CD8-positive, alpha-beta memory T cell (primary cell): ENCODE data around the gene GSTT2B. TPM values are rescaled to one million over a fixed set of nuclear protein-coding genes. Genes with fewer than 3 reads are reported as not detected.
"Not testable (repeated sequence)": the region's sequence is repeated elsewhere in the genome, so short reads cannot be mapped to it uniquely, and the experiment has no call there.

Experiments
- CTCF ChIA-PET: fragments of 350-600 bp; sonication (Branson Sonifier 250); formaldehyde crosslinking; loops from one replicate; lab custom pipeline; 2021; ENCODE audit warnings: antibody characterized with exemption; lab: Charles Lee
- POLR2A ChIA-PET: fragments of 350-600 bp; sonication (Branson Sonifier 250); formaldehyde crosslinking; loops from one replicate; lab custom pipeline; 2021; ENCODE audit warnings: antibody characterized with exemption; lab: Charles Lee
- DNase-seq, 5 donors: peaks; one replicate each; pipeline versions ENCODE4 v3.0.0 to v3.0.0-alpha.2; 2020 to 2022; ENCODE audit warnings: mixed read lengths in 1 of 5
- H3K27ac ChIP-seq: one replicate; pipeline ENCODE4 v1.7.0; 2013; ENCODE audit warnings: low read depth, mild to moderate bottlenecking, low read length, moderate library complexity
- H3K27me3 ChIP-seq: 2 replicates; pipeline ENCODE4 v1.7.0; 2013; ENCODE audit warnings: low read length, mild to moderate bottlenecking; ENCODE audit not compliant: insufficient read depth, poor library complexity, severe bottlenecking
- H3K36me3 ChIP-seq: 2 replicates; pipeline ENCODE4 v1.7.0; 2013; ENCODE audit warnings: mild to moderate bottlenecking, low read length, moderate library complexity; ENCODE audit not compliant: insufficient read depth
- H3K4me1 ChIP-seq: 2 replicates; pipeline ENCODE4 v1.7.0; 2013; ENCODE audit warnings: mild to moderate bottlenecking, low read length, moderate library complexity; ENCODE audit not compliant: insufficient read depth
- H3K4me3 ChIP-seq: 2 replicates; pipeline ENCODE4 v1.7.0; 2013; ENCODE audit warnings: mild to moderate bottlenecking, low read length
- H3K9me3 ChIP-seq: 2 replicates; pipeline ENCODE4 v1.7.0; 2013; ENCODE audit warnings: mild to moderate bottlenecking, low read length
- H3K27ac Mint-ChIP-seq, 8 donors: one replicate each; pipeline ENCODE4 v1.8.0; 2020 to 2021; ENCODE audit warnings: mixed read lengths in 8 of 8, mild to moderate bottlenecking in 6 of 8, inconsistent platforms in 3 of 8, moderate library complexity in 3 of 8
- H3K27me3 Mint-ChIP-seq, 2 donors: one replicate each; pipeline ENCODE4 v1.8.0; 2020 to 2021; ENCODE audit warnings: mixed read lengths in 2 of 2, mild to moderate bottlenecking in 1 of 2, moderate library complexity in 1 of 2
- H3K36me3 Mint-ChIP-seq, 3 donors: one replicate each; pipeline ENCODE4 v1.8.0; 2020 to 2021; ENCODE audit warnings: mixed read lengths in 3 of 3, inconsistent platforms in 1 of 3, mild to moderate bottlenecking in 1 of 3
- H3K4me1 Mint-ChIP-seq, 3 donors: one replicate each; pipeline ENCODE4 v1.8.0; 2020 to 2021; ENCODE audit warnings: mixed read lengths in 3 of 3, inconsistent platforms in 1 of 3, mild to moderate bottlenecking in 1 of 3
- H3K4me3 Mint-ChIP-seq, 7 donors: one replicate each; pipeline ENCODE4 v1.8.0; 2020 to 2021; ENCODE audit warnings: mixed read lengths in 7 of 7, mild to moderate bottlenecking in 6 of 7, moderate library complexity in 4 of 7, inconsistent platforms in 2 of 7
- H3K9me3 Mint-ChIP-seq, 5 donors: one replicate each; pipeline ENCODE4 v1.8.0; 2020 to 2022; ENCODE audit warnings: mixed read lengths in 5 of 5, mild to moderate bottlenecking in 3 of 5, moderate library complexity in 2 of 5, inconsistent platforms in 1 of 5
- polyA plus RNA-seq: library from polyadenylated mRNA; unstranded; fragments of 300-500 nt; fragmentation: Illumina TruSeq; gene quantifications from one replicate; pipeline ENCODE4 v1.2.3, GENCODE V29; 2021
- total RNA-seq, 2 experiments: library from RNA; stranded (reverse); gene quantifications; one replicate each; pipeline ENCODE4 v1.2.3, GENCODE V29; 2021

Gene GSTT2B
- total and polyA plus RNA-seq, 3 experiments from 2014 or later: not detected

- CTCF ChIA-PET, H3K4me3 Mint-ChIP-seq, H3K27ac ChIP-seq, POLR2A ChIA-PET, H3K4me1 ChIP-seq, H3K27me3 Mint-ChIP-seq, DNase-seq, H3K9me3 Mint-ChIP-seq, H3K27ac Mint-ChIP-seq, H3K36me3 ChIP-seq, H3K27me3 ChIP-seq, H3K9me3 ChIP-seq, H3K4me1 Mint-ChIP-seq, H3K36me3 Mint-ChIP-seq, H3K4me3 ChIP-seq: not testable (repeated sequence)
These were observed 11.2 kb downstream of the GSTT2B start for GRCh38 chr22:23949764-23950163.

GRCh38 chr22:23947391-23947790, 13.6 kb downstream of the GSTT2B start:
- H3K9me3 ChIP-seq, CTCF ChIA-PET, H3K4me1 ChIP-seq, H3K36me3 ChIP-seq, H3K4me3 ChIP-seq, H3K27me3 Mint-ChIP-seq, DNase-seq, H3K27ac Mint-ChIP-seq, H3K4me1 Mint-ChIP-seq, H3K4me3 Mint-ChIP-seq, H3K27me3 ChIP-seq, H3K9me3 Mint-ChIP-seq, H3K27ac ChIP-seq, H3K36me3 Mint-ChIP-seq, POLR2A ChIA-PET: not testable (repeated sequence)

GRCh38 chr22:23940166-23940565, 20.8 kb downstream of the GSTT2B start:
- H3K36me3 Mint-ChIP-seq, CTCF ChIA-PET, H3K4me1 Mint-ChIP-seq, H3K9me3 Mint-ChIP-seq, H3K4me1 ChIP-seq, H3K27me3 Mint-ChIP-seq, H3K4me3 ChIP-seq, H3K27me3 ChIP-seq, H3K27ac ChIP-seq, H3K27ac Mint-ChIP-seq, H3K9me3 ChIP-seq, H3K4me3 Mint-ChIP-seq, DNase-seq, POLR2A ChIA-PET, H3K36me3 ChIP-seq: not testable (repeated sequence)

- Histone ChIP-seq H3K36me3 (no peaks in the 10 kb centered on the region), H3K27me3 (no peaks in the 10 kb centered on the region), H3K4me3 (no peak overlapping the region), H3K9me3 (no peaks in the 10 kb centered on the region), H3K27ac (no peak overlapping the region), H3K4me1 (no peaks in the 10 kb centered on the region)
- Mint-ChIP-seq H3K27ac (no peak overlapping the region), H3K36me3 (no peaks in the 10 kb centered on the region), H3K27me3 (peaks cover 0 to 3% of the 10 kb centered on the region in 2 donors), H3K9me3 (no peaks in the 10 kb centered on the region), H3K4me1 (no peaks in the 10 kb centered on the region), H3K4me3 (no peak overlapping the region)
- DNase-seq: no peak
- ChIA-PET POLR2A (no interaction called here), CTCF (no interaction called here)
These were observed 22.0 kb downstream of the GSTT2B start for GRCh38 chr22:23939017-23939357.

GRCh38 chr22:23938328-23939016, 22.5 kb downstream of the GSTT2B start:
- Mint-ChIP-seq H3K27ac (no peak overlapping the region), H3K4me3 (no peak overlapping the region), H3K27me3 (peaks cover 0 to 3% of the 10 kb centered on the region in 2 donors), H3K36me3 (no peaks in the 10 kb centered on the region), H3K9me3 (no peaks in the 10 kb centered on the region), H3K4me1 (no peaks in the 10 kb centered on the region)
- no peaks in the 10 kb centered on the region for H3K36me3 ChIP-seq
- H3K4me3 ChIP-seq: no peak overlapping the region
- CTCF ChIA-PET: no interaction called here
- H3K27ac ChIP-seq: no peak overlapping the region
- H3K4me1 ChIP-seq: no peaks in the 10 kb centered on the region
- no peaks in the 10 kb centered on the region for H3K27me3 ChIP-seq
- no peaks in the 10 kb centered on the region for H3K9me3 ChIP-seq
- POLR2A ChIA-PET: no interaction called here
- DNase-seq: no peak

- H3K36me3 Mint-ChIP-seq: peaks cover 15 to 75% (median 33%) of the 10 kb centered on the region in 3 donors
These were observed 34.4 kb downstream of the GSTT2B start for GRCh38 chr22:23926561-23926960.

GRCh38 chr22:23925020-23925606, 35.9 kb downstream of the GSTT2B start:
- Mint-ChIP-seq H3K9me3 (peaks cover 0 to 27% (median 8%) of the 10 kb centered on the region in 5 donors), H3K27ac (peak overlapping the region in 1 of 8 donors; percentile 83), H3K4me3 (no peak overlapping the region), H3K27me3 (no peaks in the 10 kb centered on the region), H3K36me3 (peaks cover 11 to 76% (median 28%) of the 10 kb centered on the region in 3 donors), H3K4me1 (peaks cover 0 to 15% (median 0%) of the 10 kb centered on the region in 3 donors)
- POLR2A ChIA-PET: no interaction called here
- peaks cover 5% of the 10 kb centered on the region for H3K36me3 ChIP-seq
- H3K27ac ChIP-seq: no peak overlapping the region
- no peak overlapping the region for H3K4me3 ChIP-seq
- H3K27me3 ChIP-seq: no peaks in the 10 kb centered on the region
- no peak for DNase-seq
- CTCF ChIA-PET: no interaction called here
- H3K9me3 ChIP-seq: peaks cover 6% of the 10 kb centered on the region
- H3K4me1 ChIP-seq: no peaks in the 10 kb centered on the region

More at GRCh38 chr22:23926561-23926960, 34.4 kb downstream of the GSTT2B start:
- ChIA-PET CTCF (interaction anchor here (1.3 kb wide), 1 partner anchor 32 kb away, joined by 3 read pairs; the partner anchor contains the start of gene MIF), POLR2A (no interaction called here)
- no peak overlapping the region for H3K27ac ChIP-seq
- Mint-ChIP-seq H3K4me3 (no peak overlapping the region), H3K9me3 (peaks cover 0 to 31% (median 8%) of the 10 kb centered on the region in 5 donors), H3K27ac (no peak overlapping the region), H3K4me1 (peaks cover 0 to 20% (median 0%) of the 10 kb centered on the region in 3 donors), H3K27me3 (peaks cover 0 to 2% of the 10 kb centered on the region in 2 donors)
- no peaks in the 10 kb centered on the region for H3K4me1 ChIP-seq
- no peak for DNase-seq
- H3K4me3 ChIP-seq: no peak overlapping the region
- H3K9me3 ChIP-seq: peaks cover 6% of the 10 kb centered on the region
- H3K27me3 ChIP-seq: no peaks in the 10 kb centered on the region
- peaks cover 5% of the 10 kb centered on the region for H3K36me3 ChIP-seq

GRCh38 chr22:23922921-23923320, 38.1 kb downstream of the GSTT2B start:
- Mint-ChIP-seq H3K4me3 (no peak overlapping the region), H3K9me3 (peaks cover 0 to 27% (median 8%) of the 10 kb centered on the region in 5 donors), H3K4me1 (peaks cover 0 to 9% (median 0%) of the 10 kb centered on the region in 3 donors), H3K27me3 (no peaks in the 10 kb centered on the region), H3K27ac (peak overlapping the region in 1 of 8 donors; percentile 23), H3K36me3 (peaks cover 7 to 67% (median 23%) of the 10 kb centered on the region in 3 donors)
- Histone ChIP-seq H3K27me3 (no peaks in the 10 kb centered on the region), H3K27ac (no peak overlapping the region), H3K4me3 (no peak overlapping the region), H3K9me3 (peaks cover 6% of the 10 kb centered on the region), H3K36me3 (peaks cover 5% of the 10 kb centered on the region), H3K4me1 (no peaks in the 10 kb centered on the region)
- CTCF ChIA-PET: no interaction called here
- POLR2A ChIA-PET: no interaction called here
- DNase-seq: no peak
